H1 (cell line): ENCODE data around the gene FOXP4. TPM values are rescaled to one million over a fixed set of nuclear protein-coding genes. Genes with fewer than 3 reads are reported as not detected.

Experiments used
- BRCA1 ChIP-seq: IDR thresholded peaks from 2 replicates; pipeline ENCODE4 v1.6.1; 2012; ENCODE audit warnings: low read depth, low read length, improper control_type of control experiment
- CHD1 ChIP-seq: IDR thresholded peaks from 2 replicates; pipeline ENCODE4 v1.6.1; 2012; ENCODE audit warnings: low read depth, low read length, improper control_type of control experiment
- CREB1 ChIP-seq: IDR thresholded peaks from 2 replicates; pipeline ENCODE4 v1.6.1; 2012; ENCODE audit warnings: inconsistent platforms
- CTBP2 ChIP-seq: IDR thresholded peaks from 2 replicates; pipeline ENCODE4 v1.7.0; 2011; ENCODE audit warnings: borderline replicate concordance, mild to moderate bottlenecking, moderate library complexity, mixed read lengths, low read length; ENCODE audit not compliant: insufficient read depth, insufficient read length
- JUND ChIP-seq: IDR thresholded peaks from 2 replicates; pipeline ENCODE4 v1.6.1; 2011; ENCODE audit warnings: mild to moderate bottlenecking, improper control_type of control experiment, low read length
- KDM1A ChIP-seq: fragments of 200-600, 300-600 bp; sonication (generic); IDR thresholded peaks from 2 replicates; pipeline ENCODE4 v1.7.1; 2016; ENCODE audit warnings: mild to moderate bottlenecking, low read length, borderline replicate concordance
- KDM5A ChIP-seq: fragments of 200-600 bp; IDR thresholded peaks from 2 replicates; pipeline ENCODE4 v1.7.1; 2012; ENCODE audit warnings: mild to moderate bottlenecking, low read length, inconsistent platforms, mixed read lengths
- SP2 ChIP-seq: IDR thresholded peaks from 2 replicates; pipeline ENCODE4 v1.6.1; 2012; ENCODE audit warnings: mild to moderate bottlenecking, low read length, inconsistent platforms
- polyA plus RNA-seq, 7 experiments: library from polyadenylated mRNA; depleted of rRNA in 3 of 7; stranded (reverse) in 5 of 7; unstranded in 2 of 7; fragments of >200 nt in 5 of 7; fragments of 200-250 nt in 2 of 7; gene quantifications; 1 replicate in 5 of 7; 2 replicates in 1 of 7; 4 replicates in 1 of 7; pipeline versions ENCODE4 v1.2.1 to v1.2.3, GENCODE V29; 2011 to 2013; ENCODE audit warnings: missing spikeins in 2 of 7, mixed read lengths in 2 of 7
- total RNA-seq: library from RNA; stranded (reverse); fragmentation: NEBNext Ultra II Directional; extraction: Animal tissue kit (Norgen Biotek cat#: 25700); gene quantifications from 2 replicates; pipeline ENCODE4 v1.2.1, GENCODE V29; 2021
- TF ChIP-seq, protein P1 (sequence below): fragments of 300-600 bp; sonication (generic); IDR thresholded peaks from 2 replicates; pipeline ENCODE4 v1.7.1; 2012; ENCODE audit warnings: low read length, moderate library complexity, mild to moderate bottlenecking, inconsistent platforms; ENCODE audit not compliant: insufficient replicate concordance

The FOXP4 gene
- total and polyA plus RNA-seq, 2 of the 8 experiments (the other 6 are each of a cell fraction or from before 2014, with no cell fraction given), result 4.8 to 13.3 TPM

GRCh38 chr6:41567684-41568083 is 21.5 kb downstream of the FOXP4 start (continued):
- TF ChIP-seq KDM5A (no peak), JUND (no peak), BRCA1 (no peak), CHD1 (no peak), CREB1 (no peak), SP2 (no peak), KDM1A (no peak), CTBP2 (no peak)
- TF ChIP-seq, protein P1, sequence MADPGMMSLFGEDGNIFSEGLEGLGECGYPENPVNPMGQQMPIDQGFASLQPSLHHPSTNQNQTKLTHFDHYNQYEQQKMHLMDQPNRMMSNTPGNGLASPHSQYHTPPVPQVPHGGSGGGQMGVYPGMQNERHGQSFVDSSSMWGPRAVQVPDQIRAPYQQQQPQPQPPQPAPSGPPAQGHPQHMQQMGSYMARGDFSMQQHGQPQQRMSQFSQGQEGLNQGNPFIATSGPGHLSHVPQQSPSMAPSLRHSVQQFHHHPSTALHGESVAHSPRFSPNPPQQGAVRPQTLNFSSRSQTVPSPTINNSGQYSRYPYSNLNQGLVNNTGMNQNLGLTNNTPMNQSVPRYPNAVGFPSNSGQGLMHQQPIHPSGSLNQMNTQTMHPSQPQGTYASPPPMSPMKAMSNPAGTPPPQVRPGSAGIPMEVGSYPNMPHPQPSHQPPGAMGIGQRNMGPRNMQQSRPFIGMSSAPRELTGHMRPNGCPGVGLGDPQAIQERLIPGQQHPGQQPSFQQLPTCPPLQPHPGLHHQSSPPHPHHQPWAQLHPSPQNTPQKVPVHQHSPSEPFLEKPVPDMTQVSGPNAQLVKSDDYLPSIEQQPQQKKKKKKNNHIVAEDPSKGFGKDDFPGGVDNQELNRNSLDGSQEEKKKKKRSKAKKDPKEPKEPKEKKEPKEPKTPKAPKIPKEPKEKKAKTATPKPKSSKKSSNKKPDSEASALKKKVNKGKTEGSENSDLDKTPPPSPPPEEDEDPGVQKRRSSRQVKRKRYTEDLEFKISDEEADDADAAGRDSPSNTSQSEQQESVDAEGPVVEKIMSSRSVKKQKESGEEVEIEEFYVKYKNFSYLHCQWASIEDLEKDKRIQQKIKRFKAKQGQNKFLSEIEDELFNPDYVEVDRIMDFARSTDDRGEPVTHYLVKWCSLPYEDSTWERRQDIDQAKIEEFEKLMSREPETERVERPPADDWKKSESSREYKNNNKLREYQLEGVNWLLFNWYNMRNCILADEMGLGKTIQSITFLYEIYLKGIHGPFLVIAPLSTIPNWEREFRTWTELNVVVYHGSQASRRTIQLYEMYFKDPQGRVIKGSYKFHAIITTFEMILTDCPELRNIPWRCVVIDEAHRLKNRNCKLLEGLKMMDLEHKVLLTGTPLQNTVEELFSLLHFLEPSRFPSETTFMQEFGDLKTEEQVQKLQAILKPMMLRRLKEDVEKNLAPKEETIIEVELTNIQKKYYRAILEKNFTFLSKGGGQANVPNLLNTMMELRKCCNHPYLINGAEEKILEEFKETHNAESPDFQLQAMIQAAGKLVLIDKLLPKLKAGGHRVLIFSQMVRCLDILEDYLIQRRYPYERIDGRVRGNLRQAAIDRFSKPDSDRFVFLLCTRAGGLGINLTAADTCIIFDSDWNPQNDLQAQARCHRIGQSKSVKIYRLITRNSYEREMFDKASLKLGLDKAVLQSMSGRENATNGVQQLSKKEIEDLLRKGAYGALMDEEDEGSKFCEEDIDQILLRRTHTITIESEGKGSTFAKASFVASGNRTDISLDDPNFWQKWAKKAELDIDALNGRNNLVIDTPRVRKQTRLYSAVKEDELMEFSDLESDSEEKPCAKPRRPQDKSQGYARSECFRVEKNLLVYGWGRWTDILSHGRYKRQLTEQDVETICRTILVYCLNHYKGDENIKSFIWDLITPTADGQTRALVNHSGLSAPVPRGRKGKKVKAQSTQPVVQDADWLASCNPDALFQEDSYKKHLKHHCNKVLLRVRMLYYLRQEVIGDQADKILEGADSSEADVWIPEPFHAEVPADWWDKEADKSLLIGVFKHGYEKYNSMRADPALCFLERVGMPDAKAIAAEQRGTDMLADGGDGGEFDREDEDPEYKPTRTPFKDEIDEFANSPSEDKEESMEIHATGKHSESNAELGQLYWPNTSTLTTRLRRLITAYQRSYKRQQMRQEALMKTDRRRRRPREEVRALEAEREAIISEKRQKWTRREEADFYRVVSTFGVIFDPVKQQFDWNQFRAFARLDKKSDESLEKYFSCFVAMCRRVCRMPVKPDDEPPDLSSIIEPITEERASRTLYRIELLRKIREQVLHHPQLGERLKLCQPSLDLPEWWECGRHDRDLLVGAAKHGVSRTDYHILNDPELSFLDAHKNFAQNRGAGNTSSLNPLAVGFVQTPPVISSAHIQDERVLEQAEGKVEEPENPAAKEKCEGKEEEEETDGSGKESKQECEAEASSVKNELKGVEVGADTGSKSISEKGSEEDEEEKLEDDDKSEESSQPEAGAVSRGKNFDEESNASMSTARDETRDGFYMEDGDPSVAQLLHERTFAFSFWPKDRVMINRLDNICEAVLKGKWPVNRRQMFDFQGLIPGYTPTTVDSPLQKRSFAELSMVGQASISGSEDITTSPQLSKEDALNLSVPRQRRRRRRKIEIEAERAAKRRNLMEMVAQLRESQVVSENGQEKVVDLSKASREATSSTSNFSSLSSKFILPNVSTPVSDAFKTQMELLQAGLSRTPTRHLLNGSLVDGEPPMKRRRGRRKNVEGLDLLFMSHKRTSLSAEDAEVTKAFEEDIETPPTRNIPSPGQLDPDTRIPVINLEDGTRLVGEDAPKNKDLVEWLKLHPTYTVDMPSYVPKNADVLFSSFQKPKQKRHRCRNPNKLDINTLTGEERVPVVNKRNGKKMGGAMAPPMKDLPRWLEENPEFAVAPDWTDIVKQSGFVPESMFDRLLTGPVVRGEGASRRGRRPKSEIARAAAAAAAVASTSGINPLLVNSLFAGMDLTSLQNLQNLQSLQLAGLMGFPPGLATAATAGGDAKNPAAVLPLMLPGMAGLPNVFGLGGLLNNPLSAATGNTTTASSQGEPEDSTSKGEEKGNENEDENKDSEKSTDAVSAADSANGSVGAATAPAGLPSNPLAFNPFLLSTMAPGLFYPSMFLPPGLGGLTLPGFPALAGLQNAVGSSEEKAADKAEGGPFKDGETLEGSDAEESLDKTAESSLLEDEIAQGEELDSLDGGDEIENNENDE, result no peak
